Mesothelial cell of epicardium (in vitro differentiated cells): ENCODE data around the gene REM2. TPM values are rescaled to one million over a fixed set of nuclear protein-coding genes. Genes with fewer than 3 reads are reported as not detected.

ENCODE experiments used
- DNase-seq, 2 experiments: peaks; one replicate each; pipeline ENCODE4 v3.0.0; 2021; ENCODE audit warnings: low spot score in 2 of 2; ENCODE audit not compliant: unreplicated experiment in 2 of 2
- H3K27ac Mint-ChIP-seq: 2 replicates; pipeline ENCODE4 v1.8.0; 2021; ENCODE audit warnings: mixed read lengths
- H3K27me3 Mint-ChIP-seq: 2 replicates; pipeline ENCODE4 v1.8.0; 2021; ENCODE audit warnings: low read depth, mixed read lengths
- H3K36me3 Mint-ChIP-seq: 2 replicates; pipeline ENCODE4 v1.8.0; 2021; ENCODE audit warnings: mixed read lengths
- H3K4me1 Mint-ChIP-seq: 2 replicates; pipeline ENCODE4 v1.8.0; 2021; ENCODE audit warnings: mixed read lengths
- H3K4me3 Mint-ChIP-seq: 2 replicates; pipeline ENCODE4 v1.8.0; 2021; ENCODE audit warnings: mild to moderate bottlenecking, moderate library complexity, mixed read lengths
- H3K9me3 Mint-ChIP-seq: 2 replicates; pipeline ENCODE4 v1.8.0; 2021; ENCODE audit warnings: mixed read lengths
- total RNA-seq: library from RNA; stranded (reverse); gene quantifications from 3 replicates; pipeline ENCODE4 v1.2.1, GENCODE V29; 2021
- TF ChIP-seq, protein P1 (sequence below): fragments of 200-600 bp; sonication (generic); IDR thresholded peaks from one replicate; pipeline ENCODE4 v1.5.0; 2021; ENCODE audit warnings: antibody characterized with exemption; ENCODE audit not compliant: unreplicated experiment

The REM2 gene
- total RNA-seq, 1 donor from 2014 or later: 2.6 TPM

DNA sequence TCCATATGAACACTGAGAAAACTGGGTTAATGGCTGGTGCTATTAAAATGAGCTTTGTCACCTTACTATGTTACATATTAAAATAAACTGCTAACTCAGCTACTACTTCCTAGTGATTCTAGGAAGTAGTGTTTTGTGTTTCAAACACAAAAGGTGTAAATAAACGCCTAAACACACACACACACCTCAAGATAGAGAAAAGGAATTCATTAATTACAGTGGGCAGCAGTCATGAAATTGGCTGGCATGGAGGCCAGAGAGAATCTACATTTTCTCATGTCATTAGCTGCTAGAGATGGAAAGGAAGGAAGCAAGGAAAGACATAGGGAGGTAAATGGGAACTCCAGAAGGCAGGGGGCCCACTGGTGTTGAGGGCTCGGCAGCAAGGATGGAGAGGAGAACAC, 46.9 kb downstream of the REM2 start:
- Mint-ChIP-seq H3K27me3 (no peaks in the 10 kb centered on the region), H3K9me3 (no peaks in the 10 kb centered on the region)

DNA sequence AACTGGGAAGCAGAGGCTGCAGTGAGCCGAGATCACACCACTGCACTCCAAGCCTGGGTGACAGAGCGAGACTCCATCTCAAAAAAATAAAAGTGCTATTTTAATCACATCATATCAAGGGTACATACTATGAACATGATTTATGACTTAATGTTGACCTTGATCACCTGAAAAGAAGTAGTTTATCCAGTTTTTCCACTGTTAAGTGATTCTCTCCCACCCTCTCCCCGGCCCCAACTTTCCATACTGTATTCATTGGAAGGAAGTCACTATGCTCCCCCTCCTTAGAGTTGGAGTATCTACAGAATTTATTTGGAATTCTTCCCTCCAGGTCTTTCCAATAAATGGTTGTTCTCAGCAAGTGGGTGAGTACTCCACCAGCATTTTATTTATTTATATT, 49.1 kb downstream of the REM2 start:
- peaks cover 1% of the 10 kb centered on the region for H3K36me3 Mint-ChIP-seq
- no peak overlapping the region for H3K4me3 Mint-ChIP-seq
- peak overlapping the region; percentile 73 for H3K27ac Mint-ChIP-seq
- H3K9me3 Mint-ChIP-seq: no peaks in the 10 kb centered on the region
- TF ChIP-seq, protein P1, sequence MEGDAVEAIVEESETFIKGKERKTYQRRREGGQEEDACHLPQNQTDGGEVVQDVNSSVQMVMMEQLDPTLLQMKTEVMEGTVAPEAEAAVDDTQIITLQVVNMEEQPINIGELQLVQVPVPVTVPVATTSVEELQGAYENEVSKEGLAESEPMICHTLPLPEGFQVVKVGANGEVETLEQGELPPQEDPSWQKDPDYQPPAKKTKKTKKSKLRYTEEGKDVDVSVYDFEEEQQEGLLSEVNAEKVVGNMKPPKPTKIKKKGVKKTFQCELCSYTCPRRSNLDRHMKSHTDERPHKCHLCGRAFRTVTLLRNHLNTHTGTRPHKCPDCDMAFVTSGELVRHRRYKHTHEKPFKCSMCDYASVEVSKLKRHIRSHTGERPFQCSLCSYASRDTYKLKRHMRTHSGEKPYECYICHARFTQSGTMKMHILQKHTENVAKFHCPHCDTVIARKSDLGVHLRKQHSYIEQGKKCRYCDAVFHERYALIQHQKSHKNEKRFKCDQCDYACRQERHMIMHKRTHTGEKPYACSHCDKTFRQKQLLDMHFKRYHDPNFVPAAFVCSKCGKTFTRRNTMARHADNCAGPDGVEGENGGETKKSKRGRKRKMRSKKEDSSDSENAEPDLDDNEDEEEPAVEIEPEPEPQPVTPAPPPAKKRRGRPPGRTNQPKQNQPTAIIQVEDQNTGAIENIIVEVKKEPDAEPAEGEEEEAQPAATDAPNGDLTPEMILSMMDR: no peak
- no peaks in the 10 kb centered on the region for H3K27me3 Mint-ChIP-seq
- no peak for DNase-seq
- H3K4me1 Mint-ChIP-seq: peaks cover 22% of the 10 kb centered on the region

More for the DNA sequence above, 46.9 kb downstream of the REM2 start:
- no peak overlapping the region for H3K27ac Mint-ChIP-seq
- TF ChIP-seq, protein P1: no peak
- H3K4me1 Mint-ChIP-seq: peaks cover 23% of the 10 kb centered on the region
- peaks cover 10% of the 10 kb centered on the region for H3K36me3 Mint-ChIP-seq
- no peak overlapping the region for H3K4me3 Mint-ChIP-seq
- no peak for DNase-seq

DNA sequence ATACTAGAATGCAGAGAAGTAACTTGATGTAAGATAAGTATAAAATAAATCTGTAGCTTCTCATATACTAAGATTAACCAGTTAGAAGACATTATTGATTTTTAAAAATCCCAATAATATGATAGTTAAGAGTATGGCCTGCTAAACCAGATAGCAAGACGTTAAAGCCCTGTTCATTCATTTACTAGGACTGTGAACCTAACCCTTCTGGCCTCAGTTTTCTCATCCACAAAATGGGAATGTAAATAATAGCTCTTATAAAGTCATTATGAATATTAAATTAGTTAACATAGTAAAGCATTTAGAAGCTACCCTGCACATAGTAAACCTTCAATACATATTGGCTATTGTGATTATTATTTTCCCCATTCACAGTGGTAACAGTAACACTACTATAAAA, 52.1 kb downstream of the REM2 start:
- TF ChIP-seq, protein P1: no peak
- Mint-ChIP-seq H3K27me3 (no peaks in the 10 kb centered on the region), H3K4me1 (peaks cover 9% of the 10 kb centered on the region), H3K4me3 (no peak overlapping the region), H3K27ac (no peak overlapping the region), H3K36me3 (peaks cover 9% of the 10 kb centered on the region), H3K9me3 (no peaks in the 10 kb centered on the region)
- no peak for DNase-seq

Other genes with a start within 250 kb of the REM2 start
- not detected in 3 replicates for gene OR6J1, start 238.9 kb upstream of the REM2 start, total RNA-seq
- 115 to 118 TPM (median 117 TPM) in 3 replicates for gene OXA1L, start 116.5 kb upstream of the REM2 start, total RNA-seq
- 8.3 to 9.8 TPM (median 8.9 TPM) in 3 replicates for gene SLC7A7, start 67.8 kb upstream of the REM2 start, total RNA-seq
- gene MRPL52, start 53.3 kb upstream of the REM2 start, total RNA-seq: 67.4 to 77.0 TPM (median 74.4 TPM) in 3 replicates
- gene MMP14, start 46.6 kb upstream of the REM2 start, total RNA-seq: 302 to 306 TPM (median 304 TPM) in 3 replicates
- gene LRP10, start 11.5 kb upstream of the REM2 start, total RNA-seq: 38.6 to 40.4 TPM (median 39.8 TPM) in 3 replicates
- 97.9 to 106 TPM (median 101 TPM) in 3 replicates for gene RBM23, start 35.9 kb downstream of the REM2 start, total RNA-seq
- gene PRMT5, start 46.2 kb downstream of the REM2 start, total RNA-seq: 86.2 to 89.8 TPM (median 86.2 TPM) in 3 replicates
- gene HAUS4, start 73.9 kb downstream of the REM2 start, total RNA-seq: 32.7 to 33.2 TPM (median 33.0 TPM) in 3 replicates
- 108 to 110 TPM (median 109 TPM) in 3 replicates for gene AJUBA, start 99.3 kb downstream of the REM2 start, total RNA-seq
- 14.0 to 15.1 TPM (median 14.9 TPM) in 3 replicates for gene C14orf93, start 126.9 kb downstream of the REM2 start, total RNA-seq
- gene PSMB5, start 151.7 kb downstream of the REM2 start, total RNA-seq: 121 to 124 TPM (median 123 TPM) in 3 replicates
- 0.09 TPM in 1 of 3 replicates, not detected in the others for gene PSMB11, start 159.0 kb downstream of the REM2 start, total RNA-seq
- 26.4 to 30.4 TPM (median 29.3 TPM) in 3 replicates for gene CDH24, start 174.3 kb downstream of the REM2 start, total RNA-seq
- gene ACIN1, start 211.9 kb downstream of the REM2 start, total RNA-seq: 372 to 401 TPM (median 374 TPM) in 3 replicates
- gene C14orf119, start 212.3 kb downstream of the REM2 start, total RNA-seq: 43.2 to 48.5 TPM (median 45.6 TPM) in 3 replicates
- not detected in 3 replicates for gene CIROP, start 221.8 kb downstream of the REM2 start, total RNA-seq
- gene CEBPE, start 236.0 kb downstream of the REM2 start, total RNA-seq: not detected in 3 replicates